MCF 10A (cell line): ENCODE measurements around the gene STRBP. TPM values are rescaled to one million over a fixed set of nuclear protein-coding genes. Genes with fewer than 3 reads are reported as not detected.

Source experiments
- BruUV-seq: library from RNA; stranded (reverse); fragments of 400-500 nt; replicated peaks from 2 replicates; lab custom pipeline; 2021; lab: Mats Ljungman, UMichigan
- CTCF ChIA-PET: fragments of 300-600 bp; sonication (Branson Sonifier 250); formaldehyde crosslinking; extraction: SDS; loops from one replicate; lab custom pipeline; 2021; ENCODE audit warnings: antibody characterized with exemption, inconsistent platforms; lab: Yijun Ruan, JAX
- POLR2A ChIA-PET: fragments of 300-600, 350-650 bp; sonication (Branson Sonifier 250); formaldehyde crosslinking; extraction: SDS; loops from one replicate; lab custom pipeline; 2020; ENCODE audit warnings: antibody characterized with exemption, inconsistent platforms; lab: Yijun Ruan, JAX
- DNase-seq: peaks from one replicate; pipeline ENCODE4 v3.0.0-alpha.2; 2018; ENCODE audit not compliant: unreplicated experiment
- H3K27ac Mint-ChIP-seq: one replicate; pipeline ENCODE4 v1.8.0; 2022; ENCODE audit warnings: mild to moderate bottlenecking, low read depth, mixed read lengths; ENCODE audit not compliant: unreplicated experiment
- H3K27me3 Mint-ChIP-seq: one replicate; pipeline ENCODE4 v1.8.0; 2022; ENCODE audit warnings: mixed read lengths; ENCODE audit not compliant: insufficient read depth, unreplicated experiment
- H3K36me3 Mint-ChIP-seq: one replicate; pipeline ENCODE4 v1.8.0; 2022; ENCODE audit warnings: mild to moderate bottlenecking, moderate library complexity, mixed read lengths; ENCODE audit not compliant: insufficient read depth, unreplicated experiment
- H3K4me1 Mint-ChIP-seq: one replicate; pipeline ENCODE4 v1.8.0; 2022; ENCODE audit warnings: mixed read lengths; ENCODE audit not compliant: insufficient read depth, unreplicated experiment
- H3K4me3 Mint-ChIP-seq: one replicate; pipeline ENCODE4 v1.8.0; 2022; ENCODE audit warnings: mild to moderate bottlenecking, moderate library complexity, mixed read lengths; ENCODE audit not compliant: unreplicated experiment
- H3K9me3 Mint-ChIP-seq: one replicate; pipeline ENCODE4 v1.8.0; 2022; ENCODE audit warnings: mixed read lengths; ENCODE audit not compliant: unreplicated experiment
- CTCF ChIP-seq: fragments of 200-600 bp; IDR thresholded peaks from one replicate; pipeline ENCODE4 v1.8.0; 2022; ENCODE audit warnings: antibody characterized with exemption, mild to moderate bottlenecking; ENCODE audit not compliant: unreplicated experiment
- intact Hi-C: fragments of 100-400 bp; cut with micrococcal nuclease; formaldehyde crosslinking; loops from 2 replicates; pipeline ENCODE4 v1.14.1; 2022
- total RNA-seq: library from RNA; stranded (reverse); gene quantifications from 2 replicates; pipeline ENCODE4 v1.2.3, GENCODE V29; 2022

Gene STRBP
- total RNA-seq, 1 experiment from 2014 or later, result 9.4 TPM

- Mint-ChIP-seq H3K36me3 (peaks cover 10% of the 10 kb centered on the region), H3K4me3 (no peak overlapping the region), H3K27me3 (no peaks in the 10 kb centered on the region), H3K27ac (no peak overlapping the region), H3K4me1 (no peaks in the 10 kb centered on the region), H3K9me3 (no peaks in the 10 kb centered on the region)
- no peak for TF ChIP-seq CTCF
- intact Hi-C loops, result no loop called here
- no peak for DNase-seq
- CTCF ChIA-PET, result interaction anchor here (0.7 to 1.3 kb wide), 3 partner anchors 216 to 233 kb away, joined by 3 read pairs; no protein-coding TSS in a partner anchor
- POLR2A ChIA-PET, result no interaction called here
- no TSS peak for BruUV-seq
Observed at GRCh38 chr9:123120131-123120530, 148.3 kb downstream of the STRBP start.

- Mint-ChIP-seq H3K27me3 (no peaks in the 10 kb centered on the region), H3K27ac (no peak overlapping the region), H3K4me3 (no peak overlapping the region), H3K9me3 (no peaks in the 10 kb centered on the region), H3K4me1 (no peaks in the 10 kb centered on the region), H3K36me3 (peaks cover 10% of the 10 kb centered on the region)
- TF ChIP-seq CTCF, result no peak
- BruUV-seq, result no TSS peak
- intact Hi-C loops, result no loop called here
- ChIA-PET POLR2A (no interaction called here), CTCF (interaction anchor here (1.3 kb wide), 1 partner anchor 230 kb away, joined by 3 read pairs; no protein-coding TSS in a partner anchor)
- no peak for DNase-seq
Observed at GRCh38 chr9:123119566-123119965, 148.8 kb downstream of the STRBP start.

GRCh38 chr9:123116036-123116435, 152.3 kb downstream of the STRBP start:
- H3K36me3 Mint-ChIP-seq, result peaks cover 6% of the 10 kb centered on the region
- BruUV-seq, result no TSS peak
- intact Hi-C loops, result no loop called here
- no peaks in the 10 kb centered on the region for H3K4me1 Mint-ChIP-seq
- POLR2A ChIA-PET, result interaction anchor here (0.5 kb wide), 1 partner anchor 22 kb away, joined by 3 read pairs; no protein-coding TSS in a partner anchor
- H3K27ac Mint-ChIP-seq, result no peak overlapping the region
- CTCF ChIA-PET, result interaction anchor here (0.6 kb wide), 1 partner anchor 69 kb away, joined by 3 read pairs; no protein-coding TSS in a partner anchor
- no peak for DNase-seq
- TF ChIP-seq CTCF, result no peak
- no peaks in the 10 kb centered on the region for H3K9me3 Mint-ChIP-seq
- no peaks in the 10 kb centered on the region for H3K27me3 Mint-ChIP-seq
- H3K4me3 Mint-ChIP-seq, result no peak overlapping the region

DNA sequence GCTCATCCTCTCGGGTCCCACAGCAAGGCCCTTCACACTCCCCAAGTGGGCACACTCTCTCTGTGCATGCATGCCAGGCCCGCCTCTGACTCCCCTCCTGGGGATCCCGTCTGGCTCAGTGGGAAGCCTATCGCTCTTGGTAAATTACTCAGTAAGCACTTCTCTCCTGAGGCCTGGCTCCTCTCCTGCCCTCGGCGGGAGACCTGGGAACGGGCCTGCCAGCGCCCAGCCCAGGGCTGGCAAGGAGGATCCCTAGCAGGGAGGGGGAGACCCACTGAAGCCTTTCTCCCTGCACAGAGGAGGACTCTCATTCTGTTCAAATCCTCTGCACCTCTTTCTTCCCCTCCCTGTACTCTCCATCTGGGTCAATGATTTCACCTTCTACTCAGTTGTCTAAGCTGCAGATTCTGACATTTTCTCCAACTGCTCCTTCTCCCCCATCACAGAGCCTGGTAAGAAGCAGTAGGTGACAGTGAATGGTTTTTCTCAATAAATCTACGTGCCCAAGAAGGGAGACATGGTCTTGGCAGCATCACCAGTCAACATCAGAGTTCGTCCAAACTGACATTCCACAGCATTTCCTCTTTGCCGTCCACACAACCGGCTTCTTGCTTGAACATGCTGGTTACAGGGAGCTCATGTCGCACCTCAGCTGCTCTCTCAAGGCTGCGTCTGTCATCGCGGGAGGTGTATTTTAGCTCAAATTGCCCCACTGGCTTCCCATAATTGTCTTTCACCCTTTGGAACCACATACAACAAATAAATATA, 153.1 kb downstream of the STRBP start:
- Mint-ChIP-seq H3K9me3 (no peaks in the 10 kb centered on the region), H3K27me3 (no peaks in the 10 kb centered on the region), H3K36me3 (peaks cover 6% of the 10 kb centered on the region), H3K27ac (no peak overlapping the region), H3K4me1 (no peaks in the 10 kb centered on the region), H3K4me3 (no peak overlapping the region)
- POLR2A ChIA-PET, result interaction anchor here (0.5 kb wide), 1 partner anchor 23 kb away, joined by 3 read pairs; no protein-coding TSS in a partner anchor
- DNase-seq, result no peak
- no TSS peak for BruUV-seq
- intact Hi-C loops, result no loop called here
- no peak for TF ChIP-seq CTCF
- CTCF ChIA-PET, result no interaction called here
